NT2/D1 (cell line): Measurements from ENCODE around the gene MFSD2B.

Source experiments
- SUZ12 ChIP-seq: IDR thresholded peaks from 2 replicates; pipeline ENCODE4 v1.6.1; 2011; ENCODE audit not compliant: insufficient read length, insufficient read depth; ENCODE audit errors: extremely low read depth
- YY1 ChIP-seq: IDR thresholded peaks from 2 replicates; pipeline ENCODE4 v1.6.1; 2011; ENCODE audit not compliant: insufficient read length, insufficient read depth
- ZNF274 ChIP-seq: IDR thresholded peaks from 2 replicates; pipeline ENCODE4 v1.6.1; 2011; ENCODE audit warnings: mild to moderate bottlenecking, low read depth, low read length

- TF ChIP-seq YY1 (no peak), ZNF274 (no peak), SUZ12 (no peak)
These were observed 7.2 kb downstream of the MFSD2B start for GRCh38 chr2:24016853-24017703.
